ENCODE results near the gene PCSK4.

The PCSK4 gene

GRCh38 chr19:1435378-1435989 is 54.7 kb downstream of the PCSK4 start:
- DNase-seq = no peak

GRCh38 chr19:1434577-1435060 is 55.5 kb downstream of the PCSK4 start:
- no peak for DNase-seq

GRCh38 chr19:1434040-1434366 is 56.1 kb downstream of the PCSK4 start:
- no peak for DNase-seq

- no peak for DNase-seq
Observed at GRCh38 chr19:1433119-1434039, 56.8 kb downstream of the PCSK4 start.

GRCh38 chr19:1432507-1432887 is 57.7 kb downstream of the PCSK4 start:
- DNase-seq = no peak

GRCh38 chr19:1431759-1432506 is 58.2 kb downstream of the PCSK4 start:
- no peak for DNase-seq
